HEK293 (cell line): ENCODE measurements around the gene MRPS6.

ENCODE experiments used
- BCL11A ChIP-seq: fragments of 450-650 bp; formaldehyde crosslinking; IDR thresholded peaks from 2 replicates; pipeline ENCODE4 v1.5.1; 2016; ENCODE audit warnings: low read depth, missing biosample characterization, missing genetic modification characterization
- SP3 ChIP-seq: fragments of 450-650 bp; formaldehyde crosslinking; IDR thresholded peaks from 2 replicates; pipeline ENCODE4 v1.5.1; 2016; ENCODE audit warnings: missing biosample characterization, missing genetic modification characterization
- YY1 ChIP-seq: fragments of 450-650 bp; formaldehyde crosslinking; IDR thresholded peaks from 2 replicates; pipeline ENCODE4 v1.5.1; 2018; ENCODE audit warnings: missing biosample characterization, missing genetic modification characterization
- ZNF292 ChIP-seq: fragments of 450-650 bp; formaldehyde crosslinking; IDR thresholded peaks from 2 replicates; pipeline ENCODE4 v1.5.1; 2016; ENCODE audit warnings: low read depth, missing biosample characterization, missing genetic modification characterization, borderline replicate concordance
- ZNF707 ChIP-seq: fragments of 450-650 bp; formaldehyde crosslinking; IDR thresholded peaks from 2 replicates; pipeline ENCODE4 v1.5.1; 2016; ENCODE audit warnings: missing biosample characterization, missing genetic modification characterization
- ZNF768 ChIP-seq: fragments of 450-650 bp; formaldehyde crosslinking; IDR thresholded peaks from 2 replicates; pipeline ENCODE4 v1.5.1; 2018; ENCODE audit warnings: missing biosample characterization, mild to moderate bottlenecking, missing genetic modification characterization
- TF ChIP-seq, protein P1 (sequence below): fragments of 450-650 bp; formaldehyde crosslinking; IDR thresholded peaks from 2 replicates; pipeline ENCODE4 v1.5.1; 2016; ENCODE audit warnings: missing biosample characterization, missing genetic modification characterization

DNA sequence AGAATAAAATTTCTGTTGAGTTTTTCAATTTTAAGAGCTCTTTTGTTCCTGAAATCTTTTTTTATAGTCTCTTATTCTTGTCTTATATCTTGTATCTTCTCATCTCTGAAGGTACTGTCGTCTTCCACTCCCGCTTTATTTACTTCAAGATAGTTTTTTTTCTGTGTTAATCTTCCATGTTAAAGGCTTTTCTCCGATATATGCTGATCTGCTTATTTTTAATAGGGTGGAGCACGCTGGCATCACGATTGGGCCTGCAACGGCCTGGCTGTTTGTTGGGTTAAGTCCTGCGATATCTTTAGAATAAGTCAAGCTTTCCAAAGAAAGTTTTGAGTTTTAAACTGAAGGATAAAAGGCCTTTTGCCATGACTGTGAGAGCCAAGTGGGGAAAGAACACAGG lies 35.7 kb downstream of the MRPS6 start:
- TF ChIP-seq SP3 (tag by site-specific recombination) (no peak), ZNF768 (tag by site-specific recombination) (no peak), BCL11A (tag by site-specific recombination) (no peak), YY1 (tag by site-specific recombination) (no peak), ZNF292 (tag by site-specific recombination) (no peak), ZNF707 (tag by site-specific recombination) (no peak)
- TF ChIP-seq, protein P1, sequence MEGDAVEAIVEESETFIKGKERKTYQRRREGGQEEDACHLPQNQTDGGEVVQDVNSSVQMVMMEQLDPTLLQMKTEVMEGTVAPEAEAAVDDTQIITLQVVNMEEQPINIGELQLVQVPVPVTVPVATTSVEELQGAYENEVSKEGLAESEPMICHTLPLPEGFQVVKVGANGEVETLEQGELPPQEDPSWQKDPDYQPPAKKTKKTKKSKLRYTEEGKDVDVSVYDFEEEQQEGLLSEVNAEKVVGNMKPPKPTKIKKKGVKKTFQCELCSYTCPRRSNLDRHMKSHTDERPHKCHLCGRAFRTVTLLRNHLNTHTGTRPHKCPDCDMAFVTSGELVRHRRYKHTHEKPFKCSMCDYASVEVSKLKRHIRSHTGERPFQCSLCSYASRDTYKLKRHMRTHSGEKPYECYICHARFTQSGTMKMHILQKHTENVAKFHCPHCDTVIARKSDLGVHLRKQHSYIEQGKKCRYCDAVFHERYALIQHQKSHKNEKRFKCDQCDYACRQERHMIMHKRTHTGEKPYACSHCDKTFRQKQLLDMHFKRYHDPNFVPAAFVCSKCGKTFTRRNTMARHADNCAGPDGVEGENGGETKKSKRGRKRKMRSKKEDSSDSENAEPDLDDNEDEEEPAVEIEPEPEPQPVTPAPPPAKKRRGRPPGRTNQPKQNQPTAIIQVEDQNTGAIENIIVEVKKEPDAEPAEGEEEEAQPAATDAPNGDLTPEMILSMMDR (tag by site-specific recombination): no peak
